Measurements from ENCODE around the gene SEMA7A. TPM values are rescaled to one million over a fixed set of nuclear protein-coding genes. Genes with fewer than 3 reads are reported as not detected.

SEMA7A gene
- total RNA-seq, 1 experiment from 2014 or later, result 74.9 TPM

DNA sequence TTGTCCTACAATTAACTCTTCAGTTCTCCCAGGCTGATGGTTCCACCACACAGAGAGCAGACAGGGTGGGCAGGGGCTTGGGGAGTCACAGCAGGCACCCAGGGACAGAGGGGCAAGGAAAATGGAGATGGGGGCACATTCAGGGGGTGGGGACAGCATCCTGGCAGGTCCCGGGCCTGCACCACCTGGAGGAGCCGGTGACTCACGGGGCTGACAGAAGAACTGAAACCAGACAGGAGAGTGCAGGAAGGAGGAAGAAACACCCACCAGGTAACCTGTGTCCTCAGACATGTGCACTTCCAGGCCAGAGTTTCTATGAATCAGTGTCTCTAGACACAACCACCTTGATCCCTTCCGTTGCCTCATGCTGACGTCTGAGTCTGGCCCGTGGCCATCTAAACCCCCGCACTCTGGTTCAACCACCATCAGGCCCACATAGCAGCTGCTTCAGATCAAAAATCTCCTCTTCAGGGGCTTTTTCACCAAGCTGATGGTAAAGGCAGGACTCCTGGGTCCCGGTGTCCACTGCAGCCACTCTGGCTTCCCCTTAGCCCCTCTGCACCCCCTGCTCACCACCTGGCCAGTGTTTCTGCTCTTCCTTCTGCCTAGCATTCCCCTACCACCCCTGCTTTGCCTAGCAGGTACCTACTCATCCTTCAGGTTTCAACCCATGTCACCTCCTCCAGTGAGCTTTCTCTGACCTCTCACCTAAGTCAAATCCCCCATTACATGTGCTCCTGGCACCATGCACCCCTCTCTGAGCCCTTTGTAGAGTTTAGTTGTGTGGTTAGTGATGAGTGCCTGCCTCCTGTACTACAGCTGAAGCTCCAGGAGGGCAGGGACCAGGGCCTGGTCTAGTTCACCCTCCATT lies 49.8 kb downstream of the SEMA7A start:
- CTCF ChIA-PET, result interaction anchor here (0.6 kb wide), 1 partner anchor 77 kb away, joined by 3 read pairs; the partner anchor contains the start of gene UBL7
- no TSS peak for BruUV-seq (replicated peaks)
- H3K27ac ChIP-seq (ENCODE audit: low read length), result peak overlapping the region; percentile 99
- H3K27me3 ChIP-seq (ENCODE audit: low read length), result no peaks in the 10 kb centered on the region
- H3K4me2 ChIP-seq (ENCODE audit: low read length), result peak overlapping the region; percentile 55
- TF ChIP-seq, protein P1, sequence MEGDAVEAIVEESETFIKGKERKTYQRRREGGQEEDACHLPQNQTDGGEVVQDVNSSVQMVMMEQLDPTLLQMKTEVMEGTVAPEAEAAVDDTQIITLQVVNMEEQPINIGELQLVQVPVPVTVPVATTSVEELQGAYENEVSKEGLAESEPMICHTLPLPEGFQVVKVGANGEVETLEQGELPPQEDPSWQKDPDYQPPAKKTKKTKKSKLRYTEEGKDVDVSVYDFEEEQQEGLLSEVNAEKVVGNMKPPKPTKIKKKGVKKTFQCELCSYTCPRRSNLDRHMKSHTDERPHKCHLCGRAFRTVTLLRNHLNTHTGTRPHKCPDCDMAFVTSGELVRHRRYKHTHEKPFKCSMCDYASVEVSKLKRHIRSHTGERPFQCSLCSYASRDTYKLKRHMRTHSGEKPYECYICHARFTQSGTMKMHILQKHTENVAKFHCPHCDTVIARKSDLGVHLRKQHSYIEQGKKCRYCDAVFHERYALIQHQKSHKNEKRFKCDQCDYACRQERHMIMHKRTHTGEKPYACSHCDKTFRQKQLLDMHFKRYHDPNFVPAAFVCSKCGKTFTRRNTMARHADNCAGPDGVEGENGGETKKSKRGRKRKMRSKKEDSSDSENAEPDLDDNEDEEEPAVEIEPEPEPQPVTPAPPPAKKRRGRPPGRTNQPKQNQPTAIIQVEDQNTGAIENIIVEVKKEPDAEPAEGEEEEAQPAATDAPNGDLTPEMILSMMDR (conservative IDR thresholded peaks at IDR 0.05; ENCODE audit: low read depth, low read length), result peak; percentile 26
- TF ChIP-seq EZH2phosphoT487 (IDR thresholded peaks at IDR 0.05; ENCODE audit: borderline replicate concordance, low read length), result no peak
- H3K4me1 ChIP-seq (ENCODE audit: insufficient read depth, low read length), result peaks cover 62% of the 10 kb centered on the region
- intact Hi-C loops (cut with micrococcal nuclease), result loop anchor here (10.0 kb wide), 1 partner anchor 161 kb away; the partner anchor contains the start of gene ARID3B
- no peak overlapping the region for H3K4me3 ChIP-seq (ENCODE audit: low read length)
- peak overlapping the region; percentile 82 for H3K9ac ChIP-seq (ENCODE audit: low read length)
- H3K9me3 ChIP-seq (ENCODE audit: low read length), result no peaks in the 10 kb centered on the region
- H3F3A ChIP-seq (ENCODE audit: low read length, unreplicated experiment), result peaks cover 5% of the 10 kb centered on the region
- no peaks in the 10 kb centered on the region for H3K79me2 ChIP-seq (ENCODE audit: low read length)
- DNase-seq (peak; percentile 95), ATAC-seq (peak; percentile 37)
- no peaks in the 10 kb centered on the region for H3K9me2 ChIP-seq (replicated peaks; ENCODE audit: low read length)
- no peaks in the 10 kb centered on the region for H4K20me1 ChIP-seq (ENCODE audit: low read length)
- no peak overlapping the region for H2AFZ ChIP-seq (ENCODE audit: low read length)
- POLR2A ChIA-PET (ENCODE audit: unreplicated experiment), result no interaction called here
- H3K36me3 ChIP-seq (ENCODE audit: low read depth, low read length), result no peaks in the 10 kb centered on the region

DNA sequence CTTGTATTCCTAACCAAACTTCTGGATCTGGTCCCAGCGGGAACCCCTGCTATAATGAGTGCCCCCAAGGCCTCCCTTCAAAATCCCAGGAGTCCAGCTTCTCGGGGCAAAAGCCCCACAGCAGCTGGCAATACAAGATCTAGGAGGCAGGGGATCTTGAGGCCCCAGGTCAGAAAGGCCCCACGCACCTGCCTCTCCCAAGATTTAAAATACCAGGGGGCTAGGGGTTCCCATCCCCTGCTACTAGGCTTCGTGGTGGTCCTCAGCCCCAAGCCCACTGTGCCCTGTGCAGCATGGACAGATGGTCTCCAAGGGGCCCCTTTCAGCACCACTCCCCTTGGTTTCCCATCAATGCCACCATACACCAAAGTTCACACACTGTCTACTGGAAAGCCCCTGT lies 50.5 kb downstream of the SEMA7A start:
- Histone ChIP-seq H3K27ac (ENCODE audit: low read length) (peak overlapping the region; percentile 99), H3K9ac (ENCODE audit: low read length) (peak overlapping the region; percentile 77), H3K9me3 (ENCODE audit: low read length) (no peaks in the 10 kb centered on the region), H3F3A (ENCODE audit: low read length, unreplicated experiment) (peaks cover 5% of the 10 kb centered on the region), H3K36me3 (ENCODE audit: low read depth, low read length) (no peaks in the 10 kb centered on the region), H3K4me2 (ENCODE audit: low read length) (peak overlapping the region; percentile 55), H3K27me3 (ENCODE audit: low read length) (no peaks in the 10 kb centered on the region), H4K20me1 (ENCODE audit: low read length) (no peaks in the 10 kb centered on the region), H3K4me3 (ENCODE audit: low read length) (no peak overlapping the region), H3K4me1 (ENCODE audit: insufficient read depth, low read length) (peaks cover 65% of the 10 kb centered on the region), H3K9me2 (replicated peaks; ENCODE audit: low read length) (no peaks in the 10 kb centered on the region), H3K79me2 (ENCODE audit: low read length) (no peaks in the 10 kb centered on the region), H2AFZ (ENCODE audit: low read length) (no peak overlapping the region)
- DNase-seq, result no peak
- no TSS peak for BruUV-seq (replicated peaks)
- ChIA-PET POLR2A (ENCODE audit: unreplicated experiment) (no interaction called here), CTCF (no interaction called here)
- TF ChIP-seq, protein P1 (conservative IDR thresholded peaks at IDR 0.05; ENCODE audit: low read depth, low read length), result no peak
- no peak for TF ChIP-seq EZH2phosphoT487 (IDR thresholded peaks at IDR 0.05; ENCODE audit: borderline replicate concordance, low read length)
- no peak for TF ChIP-seq EZH2 (IDR thresholded peaks at IDR 0.05; ENCODE audit: low read length, unreplicated experiment)
- intact Hi-C loops (cut with micrococcal nuclease), result loop anchor here (10.0 kb wide), 1 partner anchor 162 kb away; the partner anchor contains the start of gene ARID3B
- no peak for ATAC-seq
